GM23338 (cell line): Measurements from ENCODE around the gene XRN2. TPM values are rescaled to one million over a fixed set of nuclear protein-coding genes. Genes with fewer than 3 reads are reported as not detected.
A peak's percentile ranks its signal among the peaks of the same experiment; 100 is the strongest.

Source experiments
- ATAC-seq: fragments of 200-7000 bp; cut with Tn5 transposase; 3 replicates; pipeline ENCODE4 v1.9.1; 2020
- DNase-seq: peaks from one replicate; pipeline ENCODE4 v3.0.0-alpha.2; 2015; ENCODE audit warnings: low spot score
- H2AFZ ChIP-seq: fragments of 200-600 bp; sonication (generic); 2 replicates; pipeline ENCODE4 v1.8.0; 2016; ENCODE audit warnings: antibody characterized with exemption, mild to moderate bottlenecking, moderate library complexity
- H3F3A ChIP-seq: fragments of 200-600 bp; sonication (generic); replicated peaks from 2 replicates; pipeline ENCODE4 v1.8.0; 2017; ENCODE audit warnings: antibody characterized with exemption, mixed run types, low read depth
- H3K27ac ChIP-seq: fragments of 200-600 bp; sonication (generic); 2 replicates; pipeline ENCODE4 v1.6.1; 2016; ENCODE audit warnings: low read depth
- H3K27me3 ChIP-seq: fragments of 200-600 bp; sonication (generic); 2 replicates; pipeline ENCODE4 v1.8.0; 2016; ENCODE audit warnings: mild to moderate bottlenecking, mixed run types, moderate library complexity; ENCODE audit not compliant: insufficient read depth
- H3K36me3 ChIP-seq: fragments of 200-600 bp; sonication (generic); 2 replicates; pipeline ENCODE4 v1.8.0; 2016; ENCODE audit warnings: mild to moderate bottlenecking; ENCODE audit not compliant: insufficient read depth
- H3K4me1 ChIP-seq: fragments of 200-600 bp; sonication (generic); 2 replicates; pipeline ENCODE4 v1.8.0; 2016; ENCODE audit warnings: mild to moderate bottlenecking, moderate library complexity; ENCODE audit not compliant: insufficient read depth
- H3K4me2 ChIP-seq: fragments of 200-600 bp; sonication (generic); 2 replicates; pipeline ENCODE4 v1.7.1; 2017; ENCODE audit warnings: mixed run types
- H3K4me3 ChIP-seq: fragments of 200-600 bp; sonication (generic); 2 replicates; pipeline ENCODE4 v1.6.1; 2016; ENCODE audit warnings: mixed run types
- H3K79me2 ChIP-seq: fragments of 200-600 bp; sonication (generic); replicated peaks from 2 replicates; pipeline ENCODE4 v1.8.0; 2017; ENCODE audit warnings: mild to moderate bottlenecking; ENCODE audit not compliant: insufficient read depth
- H3K9me2 ChIP-seq: fragments of 200-600 bp; sonication (generic); 2 replicates; pipeline ENCODE4 v1.8.0; 2017; ENCODE audit not compliant: insufficient read depth
- H4K20me1 ChIP-seq: fragments of 200-600 bp; sonication (generic); replicated peaks from 2 replicates; pipeline ENCODE4 v1.8.0; 2017; ENCODE audit warnings: mild to moderate bottlenecking; ENCODE audit not compliant: insufficient read depth
- H3K27ac Mint-ChIP-seq: 2 replicates; pipeline ENCODE4 v1.8.0; 2020; ENCODE audit warnings: inconsistent platforms, mild to moderate bottlenecking, moderate library complexity, mixed read lengths
- H3K27me3 Mint-ChIP-seq: 3 replicates; pipeline ENCODE4 v1.8.0; 2022; ENCODE audit warnings: low read depth, mild to moderate bottlenecking, moderate library complexity, mixed read lengths, inconsistent platforms; ENCODE audit not compliant: insufficient read depth, poor library complexity
- H3K36me3 Mint-ChIP-seq: 3 replicates; pipeline ENCODE4 v1.8.0; 2021; ENCODE audit warnings: low read depth, mild to moderate bottlenecking, inconsistent platforms, moderate library complexity, mixed read lengths
- H3K4me1 Mint-ChIP-seq: 3 replicates; pipeline ENCODE4 v1.8.0; 2020; ENCODE audit warnings: mild to moderate bottlenecking, inconsistent platforms, mixed read lengths
- H3K4me3 Mint-ChIP-seq: 3 replicates; pipeline ENCODE4 v1.8.0; 2021; ENCODE audit warnings: moderate library complexity, mild to moderate bottlenecking, inconsistent platforms, mixed read lengths
- H3K9me3 Mint-ChIP-seq: 3 replicates; pipeline ENCODE4 v1.8.0; 2020; ENCODE audit warnings: moderate library complexity, mild to moderate bottlenecking, inconsistent platforms, mixed read lengths
- CTCF ChIP-seq, 2 experiments: fragments of 200-600 bp in 1 of 2; sonication (generic) in 1 of 2; conservative IDR thresholded peaks; 2 replicates each; pipeline versions ENCODE4 v1.5.1 to v1.6.1; 2016 to 2017; ENCODE audit warnings: antibody characterized with exemption in 2 of 2, low read depth in 2 of 2, mild to moderate bottlenecking in 2 of 2, moderate library complexity in 1 of 2
- ETS1 ChIP-seq: IDR thresholded peaks from 2 replicates; pipeline ENCODE4 v1.6.1; 2016; ENCODE audit warnings: antibody characterized with exemption
- EZH2 ChIP-seq: fragments of 200-600 bp; sonication (generic); IDR thresholded peaks from one replicate; pipeline ENCODE4 v1.8.0; 2017; ENCODE audit warnings: antibody characterized with exemption, mild to moderate bottlenecking, low read depth; ENCODE audit not compliant: unreplicated experiment
- EZH2phosphoT487 ChIP-seq: fragments of 200-600 bp; sonication (generic); IDR thresholded peaks from one replicate; pipeline ENCODE4 v1.8.1; 2018; ENCODE audit warnings: antibody characterized with exemption; ENCODE audit not compliant: unreplicated experiment
- JUNB ChIP-seq: IDR thresholded peaks from one replicate; pipeline ENCODE4 v1.6.1; 2016; ENCODE audit warnings: antibody characterized with exemption; ENCODE audit not compliant: unreplicated experiment
- POLR2AphosphoS5 ChIP-seq: IDR thresholded peaks from 2 replicates; pipeline ENCODE4 v1.6.1; 2016; ENCODE audit warnings: antibody characterized with exemption, low read depth
- REST ChIP-seq: IDR thresholded peaks from one replicate; pipeline ENCODE4 v1.6.1; 2018; ENCODE audit warnings: antibody characterized with exemption; ENCODE audit not compliant: unreplicated experiment
- STAT1 ChIP-seq: IDR thresholded peaks from one replicate; pipeline ENCODE4 v1.6.1; 2016; ENCODE audit warnings: antibody characterized with exemption; ENCODE audit not compliant: unreplicated experiment
- ZNF114 ChIP-seq: fragments of 250-450 bp; sonication (Bioruptor Pico); IDR thresholded peaks from 2 replicates; pipeline ENCODE4 v1.5.0; 2020; ENCODE audit warnings: mild to moderate bottlenecking, moderate library complexity
- ZNF331 ChIP-seq: fragments of 250-450 bp; sonication (Bioruptor Pico); IDR thresholded peaks from 2 replicates; pipeline ENCODE4 v1.5.0; 2020; ENCODE audit warnings: low read depth, mild to moderate bottlenecking, moderate library complexity
- polyA plus RNA-seq: library from polyadenylated mRNA; unstranded; fragments of >200 nt; fragmentation: Nextera tagmentation; extraction: Ambion mirVana; gene quantifications from 2 replicates; pipeline ENCODE4 v1.2.1, GENCODE V29; 2016
- total RNA-seq: library from RNA; depleted of rRNA; stranded (reverse); fragments of >200 nt; shearing (Covaris generic); gene quantifications from 2 replicates; pipeline ENCODE4 v1.2.3, GENCODE V29; 2014

The XRN2 gene
- total and polyA plus RNA-seq, 2 experiments from 2014 or later, result 113 to 150 TPM

DNA sequence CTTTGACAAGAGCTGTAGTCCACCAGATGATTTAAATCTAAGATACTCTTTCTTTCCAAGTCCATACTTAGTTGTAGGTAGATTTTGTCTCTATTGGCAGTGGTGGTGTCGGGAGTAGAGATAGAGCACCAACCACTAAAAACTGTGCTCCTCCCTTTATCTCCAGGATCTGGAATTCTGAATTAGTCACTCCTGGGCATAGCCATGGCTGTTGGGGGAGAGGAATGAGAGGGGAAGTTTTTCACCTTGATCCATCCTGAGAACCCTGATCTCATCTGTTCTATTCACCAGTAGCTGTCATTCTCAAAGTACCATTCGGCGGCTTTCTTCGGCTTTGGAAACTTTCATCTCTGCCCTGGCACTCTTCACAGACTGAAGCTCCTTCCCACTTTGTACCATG, 129.8 kb downstream of the XRN2 start:
- no peak overlapping the region for H3K27ac ChIP-seq
- no peaks in the 10 kb centered on the region for H3K36me3 Mint-ChIP-seq
- H3K27me3 ChIP-seq, result no peaks in the 10 kb centered on the region
- H4K20me1 ChIP-seq, result no peaks in the 10 kb centered on the region
- no peaks in the 10 kb centered on the region for H3K36me3 ChIP-seq
- H3K27me3 Mint-ChIP-seq, result no peaks in the 10 kb centered on the region
- TF ChIP-seq CTCF (conservative IDR thresholded peaks at IDR 0.05; ENCODE audit: low read depth in 2 of 2), result no peak
- TF ChIP-seq JUNB, result no peak
- TF ChIP-seq POLR2AphosphoS5, result no peak
- TF ChIP-seq ETS1, result no peak
- no peak for TF ChIP-seq REST
- TF ChIP-seq STAT1, result no peak
- TF ChIP-seq EZH2, result no peak
- no peak for TF ChIP-seq ZNF114 (CRISPR knock-in tag)
- TF ChIP-seq ZNF331, result no peak
- DNase-seq, result no peak
- peaks cover 9% of the 10 kb centered on the region; the same call in 2 of the 3 replicates for H3K4me1 Mint-ChIP-seq
- H3K4me2 ChIP-seq, result no peak overlapping the region
- ATAC-seq, result no peak
- no peaks in the 10 kb centered on the region for H3K9me2 ChIP-seq
- H2AFZ ChIP-seq, result peak overlapping the region; percentile 8; the same call in 1 of the 2 replicates
- no peaks in the 10 kb centered on the region for H3K4me1 ChIP-seq
- no peak overlapping the region for H3K4me3 ChIP-seq
- H3K79me2 ChIP-seq, result no peaks in the 10 kb centered on the region
- H3K27ac Mint-ChIP-seq, result no peak overlapping the region
- H3F3A ChIP-seq, result no peaks in the 10 kb centered on the region
- no peaks in the 10 kb centered on the region for H3K9me3 Mint-ChIP-seq
- no peak overlapping the region for H3K4me3 Mint-ChIP-seq

DNA sequence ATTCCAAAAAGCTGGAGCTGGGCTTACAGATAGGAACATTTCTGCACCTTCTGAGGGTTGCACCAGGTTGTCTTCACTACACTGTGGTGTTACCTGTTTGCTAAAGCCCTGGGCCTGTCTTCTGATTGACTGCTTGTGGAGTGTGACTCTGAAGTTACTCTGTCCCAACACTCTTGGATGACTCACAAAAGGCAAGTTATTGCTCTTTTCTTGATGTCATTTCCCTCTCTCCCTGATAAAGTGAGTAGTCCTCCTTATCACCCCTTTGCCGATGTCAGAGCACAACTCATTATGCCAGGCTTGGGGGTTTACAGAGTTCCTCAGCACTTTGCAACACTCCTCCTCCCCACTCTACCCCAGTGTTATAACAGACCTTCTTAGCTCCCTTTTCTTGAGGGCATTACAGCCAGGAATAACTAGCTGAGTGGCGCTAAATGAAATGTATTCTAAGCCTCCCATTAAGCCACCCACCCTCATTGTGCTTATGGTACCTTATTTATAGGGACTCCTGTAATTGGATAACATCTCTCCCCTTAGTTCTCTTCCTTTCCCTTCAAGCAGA, 130.3 kb downstream of the XRN2 start:
- H3K27ac ChIP-seq, result no peak overlapping the region
- Mint-ChIP-seq H3K4me1 (peaks cover 9% of the 10 kb centered on the region; the same call in 2 of the 3 replicates), H3K9me3 (no peaks in the 10 kb centered on the region), H3K27ac (no peak overlapping the region), H3K36me3 (no peaks in the 10 kb centered on the region), H3K4me3 (no peak overlapping the region), H3K27me3 (no peaks in the 10 kb centered on the region)
- H3K4me3 ChIP-seq, result no peak overlapping the region
- H2AFZ ChIP-seq, result peak overlapping the region; percentile 8; the same call in 1 of the 2 replicates
- H3K79me2 ChIP-seq, result no peaks in the 10 kb centered on the region
- H3K4me2 ChIP-seq, result no peak overlapping the region
- no peaks in the 10 kb centered on the region for H3K36me3 ChIP-seq
- H4K20me1 ChIP-seq, result no peaks in the 10 kb centered on the region
- H3K27me3 ChIP-seq, result no peaks in the 10 kb centered on the region
- ATAC-seq (no peak), DNase-seq (no peak)
- H3K4me1 ChIP-seq, result no peaks in the 10 kb centered on the region
- no peaks in the 10 kb centered on the region for H3K9me2 ChIP-seq
- H3F3A ChIP-seq, result no peaks in the 10 kb centered on the region
- TF ChIP-seq CTCF (conservative IDR thresholded peaks at IDR 0.05; ENCODE audit: low read depth in 2 of 2) (no peak), REST (no peak), EZH2phosphoT487 (no peak), ZNF114 (CRISPR knock-in tag) (no peak), JUNB (no peak)
